Thoracic aorta (tissue), 2 donors: ENCODE measurements around the gene TET2. TPM values are rescaled to one million over a fixed set of nuclear protein-coding genes. Genes with fewer than 3 reads are reported as not detected.
A peak's percentile ranks its signal among the peaks of the same experiment; 100 is the strongest.

ENCODE experiments used
- ATAC-seq: fragments of 150-250 bp; one replicate; pipeline ENCODE4 v1.8.0; 2017; ENCODE audit warnings: low read depth; ENCODE audit not compliant: insufficient number of reproducible peaks, low FRiP score
- DNase-seq: peaks from one replicate; pipeline ENCODE4 v3.0.0-alpha.2; 2020; ENCODE audit warnings: low spot score
- H3K27ac ChIP-seq, 2 donors: fragments of 200-600 bp; sonication (generic); 1 replicate in 1 of 2; 2 replicates in 1 of 2; pipeline ENCODE4 v1.5.1; 2016; ENCODE audit warnings: mild to moderate bottlenecking in 2 of 2, moderate library complexity in 2 of 2
- H3K27me3 ChIP-seq: fragments of 200-600 bp; sonication (generic); replicated peaks from 2 replicates; pipeline ENCODE4 v1.6.0; 2016; ENCODE audit warnings: mild to moderate bottlenecking; ENCODE audit not compliant: insufficient read depth
- H3K36me3 ChIP-seq: fragments of 200-600 bp; sonication (generic); one replicate; pipeline ENCODE4 v1.5.1; 2016
- H3K4me1 ChIP-seq, 2 donors: fragments of 200-600 bp; sonication (generic); 1 replicate in 1 of 2; 2 replicates in 1 of 2; pipeline versions ENCODE4 v1.5.1 to v1.6.0; 2016; ENCODE audit warnings: low read depth in 2 of 2, mild to moderate bottlenecking in 1 of 2; ENCODE audit not compliant: control insufficient read depth in 1 of 2
- H3K4me3 ChIP-seq: fragments of 200-600 bp; sonication (generic); 2 replicates; pipeline ENCODE4 v1.5.1; 2016; ENCODE audit warnings: mild to moderate bottlenecking
- H3K9me3 ChIP-seq: fragments of 200-600 bp; sonication (generic); 2 replicates; pipeline ENCODE4 v1.5.1; 2016
- CTCF ChIP-seq: fragments of 200-600 bp; sonication (generic); IDR thresholded peaks from one replicate; pipeline ENCODE4 v1.5.1; 2019; ENCODE audit warnings: antibody characterized with exemption
- total RNA-seq, 2 donors: library from RNA; depleted of rRNA; stranded (reverse); fragments of >200 nt; gene quantifications; one replicate each; pipeline versions ENCODE4 v1.1.0 to v1.2.3, GENCODE V29; 2016

The TET2 gene
- total RNA-seq, 2 donors from 2014 or later = 23.6 to 31.7 TPM

DNA sequence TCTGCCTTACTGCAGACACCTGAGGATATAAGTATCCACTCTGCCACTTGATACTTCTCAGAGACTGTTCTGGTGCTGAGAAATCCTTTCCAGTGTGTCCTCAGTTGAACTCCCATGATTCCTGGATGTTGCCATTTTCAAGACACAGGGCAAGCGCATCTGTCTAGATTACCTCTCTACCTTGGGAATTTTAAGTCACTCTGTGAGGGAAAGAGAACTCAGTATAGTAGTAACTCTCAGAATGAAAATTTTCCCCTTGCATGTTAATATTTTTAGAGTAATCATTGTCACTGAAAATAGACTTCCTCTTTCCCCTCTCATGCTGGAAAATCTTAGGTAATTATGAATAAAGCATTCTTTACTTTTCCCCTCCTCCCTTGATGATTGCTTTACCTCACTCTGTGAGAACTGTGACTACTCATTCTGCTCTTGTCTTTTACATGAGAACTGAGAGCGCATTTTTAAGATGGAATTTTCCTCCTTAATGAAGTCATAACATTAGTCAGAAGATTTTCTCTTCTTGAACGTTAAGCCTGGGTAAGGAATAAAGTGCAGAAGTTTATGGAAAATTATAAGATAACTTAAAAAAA is 45.0 kb downstream of the TET2 start:
- DNase-seq (no peak), ATAC-seq (peak; percentile 65)
- Histone ChIP-seq H3K9me3 (no peaks in the 10 kb centered on the region), H3K36me3 (no peaks in the 10 kb centered on the region), H3K27me3 (no peaks in the 10 kb centered on the region), H3K4me1 (peaks cover 31 to 50% of the 10 kb centered on the region in 2 donors), H3K4me3 (peak overlapping the region; percentile 57), H3K27ac (peak overlapping the region in 1 of 2 donors; percentile 53)
- no peak for TF ChIP-seq CTCF

GRCh38 chr4:105192474-105192873 is 45.8 kb downstream of the TET2 start:
- no peak for ATAC-seq
- peaks cover 35 to 54% of the 10 kb centered on the region in 2 donors for H3K4me1 ChIP-seq
- H3K36me3 ChIP-seq = no peaks in the 10 kb centered on the region
- no peak for DNase-seq
- H3K27ac ChIP-seq = peak overlapping the region; percentile 13 to 53
- H3K27me3 ChIP-seq = no peaks in the 10 kb centered on the region
- peak overlapping the region; percentile 57 for H3K4me3 ChIP-seq
- H3K9me3 ChIP-seq = no peaks in the 10 kb centered on the region
- no peak for TF ChIP-seq CTCF

GRCh38 chr4:105192910-105193309 is 46.2 kb downstream of the TET2 start:
- H3K36me3 ChIP-seq = no peaks in the 10 kb centered on the region
- peak overlapping the region; percentile 13 to 53 for H3K27ac ChIP-seq
- H3K9me3 ChIP-seq = no peaks in the 10 kb centered on the region
- ATAC-seq (no peak), DNase-seq (no peak)
- H3K4me1 ChIP-seq = peaks cover 39 to 57% of the 10 kb centered on the region in 2 donors
- H3K27me3 ChIP-seq = no peaks in the 10 kb centered on the region
- TF ChIP-seq CTCF = no peak
- H3K4me3 ChIP-seq = no peak overlapping the region

DNA sequence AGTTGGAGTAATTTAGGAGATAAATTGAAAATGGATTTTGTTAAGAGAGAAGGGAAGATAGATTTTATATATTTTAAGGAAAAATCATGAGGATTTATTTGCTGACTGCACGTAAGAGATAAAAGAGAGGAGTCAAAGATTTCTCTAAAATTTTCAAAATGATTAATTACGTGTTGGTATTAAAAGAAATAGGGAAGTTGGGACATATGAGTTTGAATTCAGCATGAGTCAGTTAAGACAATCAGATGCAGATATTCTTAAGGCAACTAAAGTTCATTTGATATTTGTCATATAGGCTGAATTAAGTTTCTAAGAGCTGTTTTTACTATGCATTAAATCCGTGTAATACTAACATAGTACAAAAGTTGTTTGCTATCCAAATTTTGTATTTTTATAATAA is 46.9 kb downstream of the TET2 start:
- Histone ChIP-seq H3K9me3 (no peaks in the 10 kb centered on the region), H3K27ac (peak overlapping the region; percentile 13 to 53), H3K36me3 (no peaks in the 10 kb centered on the region), H3K4me3 (no peak overlapping the region), H3K4me1 (peaks cover 45 to 61% of the 10 kb centered on the region in 2 donors), H3K27me3 (no peaks in the 10 kb centered on the region)
- DNase-seq (no peak), ATAC-seq (no peak)
- no peak for TF ChIP-seq CTCF

- no peak for DNase-seq
- H3K4me1 ChIP-seq = peaks cover 46 to 66% of the 10 kb centered on the region in 2 donors
- H3K36me3 ChIP-seq = no peaks in the 10 kb centered on the region
- no peaks in the 10 kb centered on the region for H3K27me3 ChIP-seq
- H3K4me3 ChIP-seq = no peak overlapping the region
- no peak for TF ChIP-seq CTCF
- ATAC-seq = no peak
- H3K9me3 ChIP-seq = no peaks in the 10 kb centered on the region
- H3K27ac ChIP-seq = no peak overlapping the region
These were observed 47.9 kb downstream of the TET2 start for GRCh38 chr4:105194328-105195231.
